ENCODE results near the gene WWP2.
A peak's percentile ranks its signal among the peaks of the same experiment; 100 is the strongest.

GRCh38 chr16:69930117-69930776 is 168.1 kb downstream of the WWP2 start:
- TF ChIP-seq, protein P1, sequence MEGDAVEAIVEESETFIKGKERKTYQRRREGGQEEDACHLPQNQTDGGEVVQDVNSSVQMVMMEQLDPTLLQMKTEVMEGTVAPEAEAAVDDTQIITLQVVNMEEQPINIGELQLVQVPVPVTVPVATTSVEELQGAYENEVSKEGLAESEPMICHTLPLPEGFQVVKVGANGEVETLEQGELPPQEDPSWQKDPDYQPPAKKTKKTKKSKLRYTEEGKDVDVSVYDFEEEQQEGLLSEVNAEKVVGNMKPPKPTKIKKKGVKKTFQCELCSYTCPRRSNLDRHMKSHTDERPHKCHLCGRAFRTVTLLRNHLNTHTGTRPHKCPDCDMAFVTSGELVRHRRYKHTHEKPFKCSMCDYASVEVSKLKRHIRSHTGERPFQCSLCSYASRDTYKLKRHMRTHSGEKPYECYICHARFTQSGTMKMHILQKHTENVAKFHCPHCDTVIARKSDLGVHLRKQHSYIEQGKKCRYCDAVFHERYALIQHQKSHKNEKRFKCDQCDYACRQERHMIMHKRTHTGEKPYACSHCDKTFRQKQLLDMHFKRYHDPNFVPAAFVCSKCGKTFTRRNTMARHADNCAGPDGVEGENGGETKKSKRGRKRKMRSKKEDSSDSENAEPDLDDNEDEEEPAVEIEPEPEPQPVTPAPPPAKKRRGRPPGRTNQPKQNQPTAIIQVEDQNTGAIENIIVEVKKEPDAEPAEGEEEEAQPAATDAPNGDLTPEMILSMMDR (IDR thresholded peaks at IDR 0.05): peak; percentile 56 to 78 (median 69)
- no peak for TF ChIP-seq POLR2A (IDR thresholded peaks at IDR 0.05)

Data from body of pancreas (tissue), 4 donors.